KBM-7 (cell line): Measurements from ENCODE around the gene PRKCA.
"Not testable (repeated sequence)": the region's sequence is repeated elsewhere in the genome, so short reads cannot be mapped to it uniquely, and the experiment has no call there.

Source experiments
- DNase-seq: peaks from one replicate; pipeline ENCODE4 v3.0.0-alpha.2; 2015
- in situ Hi-C: fragments of 300-500 bp; cut with MboI; formaldehyde crosslinking; loops from 2 replicates; pipeline ENCODE4 v1.14.3; 2020; ENCODE audit warnings: low sequenced_read_pairs, low pct_unique_long_range_greater_than_20kb, mixed read lengths

The PRKCA gene

GRCh38 chr17:66373079-66373478 is 70.7 kb downstream of the PRKCA start:
- DNase-seq = no peak
- in situ Hi-C loops = no loop called here

GRCh38 chr17:66373944-66374817 is 71.8 kb downstream of the PRKCA start:
- DNase-seq = peak; percentile 77
- in situ Hi-C loops = no loop called here

GRCh38 chr17:66375121-66375520 is 72.7 kb downstream of the PRKCA start:
- in situ Hi-C loops = loop anchor here (25.0 kb wide), 1 partner anchor 112 kb away; no protein-coding TSS in a partner anchor
- DNase-seq = no peak

GRCh38 chr17:66378296-66378695 is 75.9 kb downstream of the PRKCA start:
- in situ Hi-C loops = loop anchor here (25.0 kb wide), 1 partner anchor 109 kb away; no protein-coding TSS in a partner anchor
- no peak for DNase-seq

GRCh38 chr17:66379544-66379943 is 77.1 kb downstream of the PRKCA start:
- in situ Hi-C loops = loop anchor here (25.0 kb wide), 1 partner anchor 108 kb away; no protein-coding TSS in a partner anchor
- DNase-seq = no peak

GRCh38 chr17:66379996-66380395 is 77.6 kb downstream of the PRKCA start:
- DNase-seq = no peak
- in situ Hi-C loops = loop anchor here (25.0 kb wide), 1 partner anchor 107 kb away; no protein-coding TSS in a partner anchor

- in situ Hi-C loops = loop anchor here (25.0 kb wide), 1 partner anchor 105 kb away; no protein-coding TSS in a partner anchor
- no peak for DNase-seq
Measured at GRCh38 chr17:66381701-66382362, 79.4 kb downstream of the PRKCA start.

- in situ Hi-C loops = loop anchor here (25.0 kb wide), 1 partner anchor 104 kb away; no protein-coding TSS in a partner anchor
- no peak for DNase-seq
Measured at GRCh38 chr17:66383333-66383732, 80.9 kb downstream of the PRKCA start.

- no peak for DNase-seq
- in situ Hi-C loops = loop anchor here (25.0 kb wide), 1 partner anchor 101 kb away; no protein-coding TSS in a partner anchor
Measured at GRCh38 chr17:66386498-66387351, 84.3 kb downstream of the PRKCA start.

- in situ Hi-C loops = loop anchor here (25.0 kb wide), 1 partner anchor 100 kb away; no protein-coding TSS in a partner anchor
- DNase-seq = no peak
Measured at GRCh38 chr17:66387392-66387981, 85.1 kb downstream of the PRKCA start.

GRCh38 chr17:66392783-66393437 is 90.5 kb downstream of the PRKCA start:
- in situ Hi-C loops = loop anchor here (25.0 kb wide), 1 partner anchor 94 kb away; no protein-coding TSS in a partner anchor
- DNase-seq = no peak

GRCh38 chr17:66395961-66396360 is 93.5 kb downstream of the PRKCA start:
- no peak for DNase-seq
- in situ Hi-C loops = loop anchor here (25.0 kb wide), 1 partner anchor 91 kb away; no protein-coding TSS in a partner anchor

- in situ Hi-C loops = loop anchor here (25.0 kb wide), 1 partner anchor 90 kb away; no protein-coding TSS in a partner anchor
- DNase-seq = no peak
Measured at GRCh38 chr17:66397486-66397885, 95.1 kb downstream of the PRKCA start.

- in situ Hi-C loops = loop anchor here (25.0 kb wide), 1 partner anchor 89 kb away; no protein-coding TSS in a partner anchor
- DNase-seq = no peak
Measured at GRCh38 chr17:66398059-66398458, 95.6 kb downstream of the PRKCA start.

- DNase-seq = no peak
- in situ Hi-C loops = loop anchor here (25.0 kb wide), 1 partner anchor 89 kb away; no protein-coding TSS in a partner anchor
Measured at GRCh38 chr17:66398617-66399016, 96.2 kb downstream of the PRKCA start.

GRCh38 chr17:66399441-66399840 is 97.0 kb downstream of the PRKCA start:
- no peak for DNase-seq
- in situ Hi-C loops = loop anchor here (25.0 kb wide), 1 partner anchor 88 kb away; no protein-coding TSS in a partner anchor

GRCh38 chr17:66400041-66400688 is 97.8 kb downstream of the PRKCA start:
- DNase-seq, in situ Hi-C loops: not testable (repeated sequence)
